Stomach (tissue), 4 donors: ENCODE data around the gene RAB22A.

Experiments used
- POLR2A ChIP-seq, 4 donors: fragments of 450-650 bp; IDR thresholded peaks; one replicate each; pipeline ENCODE4 v1.6.1; 2016; ENCODE audit warnings: antibody characterized with exemption in 4 of 4, control low read depth in 2 of 4, mild to moderate bottlenecking in 1 of 4, moderate library complexity in 1 of 4
- POLR2AphosphoS5 ChIP-seq, 3 donors: sonication (generic); formaldehyde crosslinking; IDR thresholded peaks; one replicate each; pipeline ENCODE4 v1.6.1; 2016; ENCODE audit warnings: antibody characterized with exemption in 3 of 3
- TF ChIP-seq, protein P1 (sequence below), 7 experiments: fragments of 450-650 bp in 4 of 7; fragments of 200-600 bp in 3 of 7; sonication (generic) in 3 of 7; IDR thresholded peaks; one replicate each; pipeline ENCODE4 v1.5.1; 2016 to 2019; ENCODE audit warnings: antibody characterized with exemption in 7 of 7, control low read depth in 2 of 7, mild to moderate bottlenecking in 1 of 7

- TF ChIP-seq, protein P1, sequence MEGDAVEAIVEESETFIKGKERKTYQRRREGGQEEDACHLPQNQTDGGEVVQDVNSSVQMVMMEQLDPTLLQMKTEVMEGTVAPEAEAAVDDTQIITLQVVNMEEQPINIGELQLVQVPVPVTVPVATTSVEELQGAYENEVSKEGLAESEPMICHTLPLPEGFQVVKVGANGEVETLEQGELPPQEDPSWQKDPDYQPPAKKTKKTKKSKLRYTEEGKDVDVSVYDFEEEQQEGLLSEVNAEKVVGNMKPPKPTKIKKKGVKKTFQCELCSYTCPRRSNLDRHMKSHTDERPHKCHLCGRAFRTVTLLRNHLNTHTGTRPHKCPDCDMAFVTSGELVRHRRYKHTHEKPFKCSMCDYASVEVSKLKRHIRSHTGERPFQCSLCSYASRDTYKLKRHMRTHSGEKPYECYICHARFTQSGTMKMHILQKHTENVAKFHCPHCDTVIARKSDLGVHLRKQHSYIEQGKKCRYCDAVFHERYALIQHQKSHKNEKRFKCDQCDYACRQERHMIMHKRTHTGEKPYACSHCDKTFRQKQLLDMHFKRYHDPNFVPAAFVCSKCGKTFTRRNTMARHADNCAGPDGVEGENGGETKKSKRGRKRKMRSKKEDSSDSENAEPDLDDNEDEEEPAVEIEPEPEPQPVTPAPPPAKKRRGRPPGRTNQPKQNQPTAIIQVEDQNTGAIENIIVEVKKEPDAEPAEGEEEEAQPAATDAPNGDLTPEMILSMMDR (IDR thresholded peaks at IDR 0.05) = no peak
- TF ChIP-seq POLR2A (IDR thresholded peaks at IDR 0.05) (no peak), POLR2AphosphoS5 (IDR thresholded peaks at IDR 0.05) (no peak)
Measured at GRCh38 chr20:58330249-58330648, 20.7 kb downstream of the RAB22A start.
